IMR-90 (cell line): ENCODE measurements around the gene CTAGE9. TPM values are rescaled to one million over a fixed set of nuclear protein-coding genes. Genes with fewer than 3 reads are reported as not detected.
"Not testable (repeated sequence)": the region's sequence is repeated elsewhere in the genome, so short reads cannot be mapped to it uniquely, and the experiment has no call there.

Source experiments
- ATAC-seq: fragments of 200-7000 bp; cut with Tn5 transposase; 2 replicates; pipeline ENCODE4 v1.9.1; 2020; ENCODE audit warnings: low read depth, mild to moderate bottlenecking, moderate library complexity
- BruUV-seq: library from RNA; stranded (reverse); fragments of 400-500 nt; replicated peaks from 2 replicates; lab custom pipeline; 2021; lab: Mats Ljungman, UMichigan
- CTCF ChIA-PET: fragments of 300-600 bp; formaldehyde crosslinking; extraction: SDS; loops from one replicate; lab custom pipeline; 2021; ENCODE audit warnings: antibody characterized with exemption; lab: Yijun Ruan, JAX
- POLR2A ChIA-PET: fragments of 300-600 bp; sonication (Branson Sonifier 250); formaldehyde crosslinking; loops from one replicate; lab custom pipeline; 2022; ENCODE audit warnings: antibody characterized with exemption; ENCODE audit not compliant: unreplicated experiment; lab: Charles Lee
- DNase-seq: peaks from one replicate; pipeline ENCODE4 v3.0.0; 2013
- H2AFZ ChIP-seq: replicated peaks from 2 replicates; pipeline ENCODE3; 2013; ENCODE audit warnings: low read length, mild to moderate bottlenecking; ENCODE audit not compliant: poor library complexity
- H2AK5ac ChIP-seq: 2 replicates; pipeline ENCODE4 v1.6.1; 2013; ENCODE audit warnings: low read depth, low read length, inconsistent platforms
- H2AK9ac ChIP-seq: replicated peaks from 2 replicates; pipeline ENCODE3; 2013; ENCODE audit warnings: mild to moderate bottlenecking, low read depth, low read length, moderate library complexity; ENCODE audit not compliant: poor library complexity
- H2BK120ac ChIP-seq: 2 replicates; pipeline ENCODE4 v1.6.1; 2013; ENCODE audit warnings: low read depth, low read length, inconsistent platforms
- H2BK15ac ChIP-seq: 3 replicates; pipeline ENCODE4 v1.6.1; 2013; ENCODE audit warnings: low read depth, low read length, inconsistent platforms
- H2BK20ac ChIP-seq: 2 replicates; pipeline ENCODE4 v1.6.1; 2013; ENCODE audit warnings: low read depth, mild to moderate bottlenecking, inconsistent platforms, low read length, moderate library complexity
- H2BK5ac ChIP-seq: 2 replicates; pipeline ENCODE4 v1.6.1; 2013; ENCODE audit warnings: mild to moderate bottlenecking, low read depth, low read length, inconsistent platforms; ENCODE audit not compliant: poor library complexity, severe bottlenecking
- H3K14ac ChIP-seq: replicated peaks from 2 replicates; pipeline ENCODE4 v1.6.1; 2013; ENCODE audit warnings: low read depth, low read length, inconsistent platforms
- H3K18ac ChIP-seq: 2 replicates; pipeline ENCODE4 v1.6.1; 2013; ENCODE audit warnings: low read depth, low read length, control low read depth
- H3K23ac ChIP-seq: 2 replicates; pipeline ENCODE4 v1.6.1; 2013; ENCODE audit warnings: low read depth, low read length, inconsistent platforms
- H3K27ac ChIP-seq: 2 replicates; pipeline ENCODE4 v1.5.1; 2013; ENCODE audit warnings: mild to moderate bottlenecking, control low read depth, low read length; ENCODE audit not compliant: insufficient read depth
- H3K27me3 ChIP-seq: 2 replicates; pipeline ENCODE4 v1.6.1; 2013; ENCODE audit warnings: low read length; ENCODE audit not compliant: control insufficient read depth, insufficient read depth
- H3K36me3 ChIP-seq: 2 replicates; pipeline ENCODE4 v1.6.1; 2013; ENCODE audit warnings: low read length, mixed read lengths; ENCODE audit not compliant: control insufficient read depth, insufficient read depth
- H3K4ac ChIP-seq: 2 replicates; pipeline ENCODE4 v1.6.1; 2013; ENCODE audit warnings: low read depth, low read length, inconsistent platforms
- H3K4me1 ChIP-seq: 2 replicates; pipeline ENCODE4 v1.6.1; 2013; ENCODE audit warnings: low read length, mixed read lengths; ENCODE audit not compliant: control insufficient read depth, insufficient read depth
- H3K4me2 ChIP-seq: 2 replicates; pipeline ENCODE4 v1.6.1; 2013; ENCODE audit warnings: low read depth, mild to moderate bottlenecking, control low read depth, low read length, moderate library complexity
- H3K4me3 ChIP-seq: 2 replicates; pipeline ENCODE4 v1.5.1; 2013; ENCODE audit warnings: low read depth, mild to moderate bottlenecking, control low read depth, low read length, moderate library complexity; ENCODE audit not compliant: insufficient read depth
- H3K56ac ChIP-seq: 2 replicates; pipeline ENCODE4 v1.6.1; 2013; ENCODE audit warnings: low read length, inconsistent platforms; ENCODE audit not compliant: insufficient read depth; ENCODE audit errors: extremely low read depth
- H3K79me1 ChIP-seq, 2 experiments: 2 replicates each; pipeline ENCODE4 v1.6.1; 2013; ENCODE audit warnings: low read length in 2 of 2, inconsistent platforms in 1 of 2, low read depth in 1 of 2
- H3K9ac ChIP-seq: 2 replicates; pipeline ENCODE4 v1.6.1; 2013; ENCODE audit warnings: low read depth, low read length, control low read depth
- H3K9me1 ChIP-seq: 2 replicates; pipeline ENCODE4 v1.6.1; 2013; ENCODE audit warnings: low read length, inconsistent platforms; ENCODE audit not compliant: insufficient read depth
- H3K9me3 ChIP-seq: 2 replicates; pipeline ENCODE4 v1.6.1; 2013; ENCODE audit warnings: low read length; ENCODE audit not compliant: control insufficient read depth, insufficient read depth
- H4K20me1 ChIP-seq: 2 replicates; pipeline ENCODE4 v1.6.1; 2013; ENCODE audit warnings: low read length, inconsistent platforms; ENCODE audit not compliant: insufficient read depth
- H4K5ac ChIP-seq: 2 replicates; pipeline ENCODE4 v1.6.1; 2013; ENCODE audit warnings: mild to moderate bottlenecking, low read depth, low read length, control low read depth
- H4K8ac ChIP-seq, 2 experiments: 2 replicates each; pipeline ENCODE4 v1.6.1; 2013; ENCODE audit warnings: low read depth in 2 of 2, low read length in 2 of 2, control low read depth in 1 of 2, inconsistent platforms in 1 of 2
- H4K91ac ChIP-seq: 2 replicates; pipeline ENCODE4 v1.6.1; 2013; ENCODE audit warnings: low read depth, low read length, inconsistent platforms; ENCODE audit not compliant: insufficient read depth
- WGBS, 2 experiments: methylation state at CpG; one replicate each; pipeline versions ENCODE4 v1.1.5 to v1.1.7; 2013; ENCODE audit warnings: missing lambda C conversion rate in 2 of 2; ENCODE audit not compliant: insufficient read length in 1 of 2; ENCODE audit errors: extremely low coverage in 2 of 2; 5-methylcytosine and 5-hydroxymethylcytosine counted together
- dilution Hi-C: fragments of 300-500 bp; cut with HindIII; formaldehyde crosslinking; loops from one replicate; pipeline ENCODE4 v1.14.3; 2018; ENCODE audit warnings: low sequenced_read_pairs; ENCODE audit not compliant: unreplicated experiment
- in situ Hi-C: fragments of 300-500 bp; cut with MboI; formaldehyde crosslinking; loops from 3 replicates; pipeline ENCODE4 v1.14.3; 2019; ENCODE audit warnings: low sequenced_read_pairs, inconsistent platforms, mixed read lengths
- intact Hi-C: fragments of 100-400 bp; cut with micrococcal nuclease; formaldehyde crosslinking; loops from 2 replicates; pipeline ENCODE4 v1.10.0; 2022
- polyA plus RNA-seq, 3 experiments: library from polyadenylated mRNA; depleted of rRNA; stranded (reverse); fragments of >200 nt; gene quantifications; 2 replicates each; pipeline ENCODE4 v1.2.3, GENCODE V29; 2012; ENCODE audit warnings: low replicate concordance in 1 of 3
- total RNA-seq: library from RNA; depleted of rRNA; stranded (reverse); fragments of >200 nt; gene quantifications from 2 replicates; pipeline ENCODE4 v1.2.3, GENCODE V29; 2012

The CTAGE9 gene
- total and polyA plus RNA-seq, 2 of the 4 experiments (the other 2 are of a cell fraction): not detected

DNA sequence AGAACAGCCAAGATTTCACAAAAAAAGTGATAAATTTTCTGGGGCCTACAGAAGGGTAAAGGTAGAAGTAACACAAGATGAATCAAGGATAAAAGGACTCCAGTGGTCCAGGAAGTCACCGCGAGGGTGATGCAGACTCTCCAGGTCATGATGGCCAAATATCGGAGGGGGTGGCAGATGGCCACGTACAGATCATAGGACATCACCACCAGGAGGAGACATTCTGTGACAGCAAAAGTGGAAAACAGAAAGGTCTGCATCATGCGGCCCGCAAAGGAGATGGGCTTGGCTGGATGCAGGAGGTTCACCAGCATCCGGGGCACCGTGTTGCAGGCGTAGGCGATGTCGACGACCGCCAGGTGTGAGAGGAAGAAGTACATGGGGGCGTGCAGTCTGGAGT, 10.0 kb downstream of the CTAGE9 start:
- H2BK5ac ChIP-seq, H2AFZ ChIP-seq, H3K56ac ChIP-seq, H3K4me2 ChIP-seq, H3K9me3 ChIP-seq, H3K4me3 ChIP-seq, H3K27ac ChIP-seq, H3K9ac ChIP-seq, H2BK15ac ChIP-seq, dilution Hi-C loops, H4K8ac ChIP-seq, H3K79me1 ChIP-seq, H3K14ac ChIP-seq, H4K5ac ChIP-seq, H2AK9ac ChIP-seq, ATAC-seq, H2BK20ac ChIP-seq, H4K20me1 ChIP-seq, DNase-seq, H3K36me3 ChIP-seq, H4K91ac ChIP-seq, H2BK120ac ChIP-seq, H3K18ac ChIP-seq, POLR2A ChIA-PET, H3K23ac ChIP-seq, H3K9me1 ChIP-seq, H2AK5ac ChIP-seq, intact Hi-C loops, H3K4me1 ChIP-seq, H3K4ac ChIP-seq, BruUV-seq, in situ Hi-C loops, H3K27me3 ChIP-seq, CTCF ChIA-PET: not testable (repeated sequence)
- WGBS, 2 experiments: no CpG with 5 or more reads among the region's 14 CpGs
